Tibial nerve (tissue), 4 donors: ENCODE measurements around the gene OTOP2.
A peak's percentile ranks its signal among the peaks of the same experiment; 100 is the strongest.

ENCODE experiments used
- CTCF ChIP-seq, 5 experiments: fragments of 200-600 bp in 3 of 5; fragments of 450-650 bp in 2 of 5; sonication (generic) in 3 of 5; IDR thresholded peaks; one replicate each; pipeline ENCODE4 v1.5.1; 2016 to 2019; ENCODE audit warnings: antibody characterized with exemption in 5 of 5, mild to moderate bottlenecking in 3 of 5, moderate library complexity in 2 of 5
- EP300 ChIP-seq, 2 donors: sonication (generic); formaldehyde crosslinking; IDR thresholded peaks; one replicate each; pipeline ENCODE4 v1.6.1; 2017; ENCODE audit warnings: antibody characterized with exemption in 2 of 2, mild to moderate bottlenecking in 1 of 2
- POLR2A ChIP-seq, 2 donors: fragments of 450-650 bp; IDR thresholded peaks; one replicate each; pipeline ENCODE4 v1.6.1; 2017; ENCODE audit warnings: antibody characterized with exemption in 2 of 2, mild to moderate bottlenecking in 2 of 2, moderate library complexity in 2 of 2

DNA sequence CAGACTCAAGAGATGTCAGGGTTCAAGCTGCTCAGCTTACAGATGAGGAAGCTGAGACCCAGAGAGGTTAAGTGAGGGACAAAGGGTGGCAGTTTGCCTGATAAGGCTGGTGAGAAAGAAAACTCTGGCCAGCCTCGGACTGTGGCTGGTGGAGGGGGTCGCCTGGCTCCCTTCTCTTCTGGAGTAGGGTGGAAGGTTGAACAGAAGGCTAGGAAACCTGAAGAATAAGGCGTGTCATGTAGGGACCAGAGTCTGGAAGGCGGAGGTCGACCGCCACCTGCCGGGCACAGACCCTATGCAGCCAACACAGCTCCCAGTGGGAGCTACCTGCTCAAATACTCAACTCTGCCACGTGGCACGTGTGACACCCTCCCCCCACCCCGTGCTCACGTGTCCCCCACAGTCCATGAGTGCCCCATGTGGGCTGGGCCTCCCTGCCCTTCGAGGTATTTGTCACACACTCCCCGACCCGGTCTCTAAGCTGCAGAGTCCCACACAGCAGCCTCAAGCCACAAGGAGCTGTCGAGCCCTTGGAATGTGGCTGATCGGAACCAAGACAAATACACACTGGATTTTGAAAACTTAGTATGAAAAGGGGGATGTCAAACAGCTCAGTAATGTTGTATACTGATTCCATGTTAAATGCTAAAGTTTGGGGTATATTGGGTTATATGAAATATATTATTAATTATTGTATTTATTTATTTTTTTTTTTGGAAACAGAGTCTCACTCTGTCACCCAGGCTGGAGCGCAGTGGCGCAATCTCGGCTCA lies 36.7 kb downstream of the OTOP2 start:
- TF ChIP-seq CTCF (IDR thresholded peaks at IDR 0.05): peak in 1 of 5 experiments; percentile 21
- no peak for TF ChIP-seq POLR2A (IDR thresholded peaks at IDR 0.05)
- no peak for TF ChIP-seq EP300 (IDR thresholded peaks at IDR 0.05)
